Adipose tissue (tissue), 3 donors: Measurements from ENCODE around the gene MAPK8IP3. TPM values are rescaled to one million over a fixed set of nuclear protein-coding genes. Genes with fewer than 3 reads are reported as not detected.

ENCODE experiments used
- H3K27ac ChIP-seq: one replicate; pipeline ENCODE4 v1.5.1; 2013; ENCODE audit warnings: low read depth, low read length
- WGBS, 3 donors: extraction: QIAGEN DNeasy Blood & Tissue Kit; methylation state at CpG; one replicate each; pipeline ENCODE4 v1.1.7; 2013; 5-methylcytosine and 5-hydroxymethylcytosine counted together
- polyA plus RNA-seq, 3 donors: library from polyadenylated mRNA; stranded (reverse); fragments of 200-250 nt; gene quantifications; one replicate each; pipeline ENCODE4 v1.2.3, GENCODE V29; 2013
- donor health status: healthy with polysubstance abuse.
- donor health status: Bipolar disorder and iron deficiency.
- donor health status: healthy.

Gene MAPK8IP3
- polyA plus RNA-seq, 3 donors = 34.6 to 60.5 (median 43.7) TPM

- 86 to 93% (median 91%) methylated on average over 18 of the region's 18 CpGs for WGBS, 3 donors
- no peak overlapping the region for H3K27ac ChIP-seq
Observed at GRCh38 chr16:1766701-1767100, 60.7 kb downstream of the MAPK8IP3 start.

- H3K27ac ChIP-seq = no peak overlapping the region
- WGBS, 3 donors = 91 to 94% (median 93%) methylated on average over 40 to 42 of the region's 42 CpGs
Observed at GRCh38 chr16:1767116-1767994, 61.4 kb downstream of the MAPK8IP3 start.

- H3K27ac ChIP-seq = no peak overlapping the region
- WGBS, 3 donors = 87 to 90% (median 89%) methylated on average over 36 to 41 of the region's 41 CpGs
Observed at GRCh38 chr16:1768061-1768766, 62.2 kb downstream of the MAPK8IP3 start.

- H3K27ac ChIP-seq = no peak overlapping the region
- WGBS, 3 donors = 77 to 87% (median 83%) methylated on average over 23 to 25 of the region's 26 CpGs
Observed at GRCh38 chr16:1768767-1769401, 62.9 kb downstream of the MAPK8IP3 start.

- H3K27ac ChIP-seq = no peak overlapping the region
- WGBS, 3 donors = 80 to 85% (median 82%) methylated on average over 25 to 27 of the region's 27 CpGs
Observed at GRCh38 chr16:1769402-1770300, 63.7 kb downstream of the MAPK8IP3 start.

- no peak overlapping the region for H3K27ac ChIP-seq
- WGBS, 3 donors = 5 to 11% (median 9%) methylated on average over 79 to 81 of the region's 81 CpGs
Observed at GRCh38 chr16:1770328-1771187, 64.6 kb downstream of the MAPK8IP3 start.

GRCh38 chr16:1771188-1771863, 65.3 kb downstream of the MAPK8IP3 start, which contains the start of gene NME3:
TSS of gene NME3 (minus strand) at chr16:1771543. CDS start at chr16:1771534, 9 bp downstream.
- WGBS, 3 donors = 1% methylated on average over 43 to 79 of the region's 79 CpGs

GRCh38 chr16:1771864-1772361, 65.9 kb downstream of the MAPK8IP3 start:
- no peak overlapping the region for H3K27ac ChIP-seq
- WGBS, 3 donors = 12 to 18% (median 17%) methylated on average over 22 of the region's 22 CpGs

More at GRCh38 chr16:1771188-1771863, 65.3 kb downstream of the MAPK8IP3 start, which contains the start of gene NME3:
- H3K27ac ChIP-seq = no peak within 1 kb of the TSS

- H3K27ac ChIP-seq = no peak within 1 kb of the TSS
- 0 to 1% (median 1%) methylated on average over 40 to 53 of the region's 53 CpGs for WGBS, 3 donors
Observed at GRCh38 chr16:1772362-1772907, 66.4 kb downstream of the MAPK8IP3 start, which contains the start of gene EME2. TSS of gene EME2 (plus strand) at chr16:1772810. CDS start at chr16:1773228, 418 bp downstream.

GRCh38 chr16:1772908-1773702, 67.1 kb downstream of the MAPK8IP3 start, which contains the start of gene MRPS34:
TSS of gene MRPS34 (minus strand) at chr16:1773134. CDS start at chr16:1773119, 15 bp downstream.
- H3K27ac ChIP-seq = no peak within 1 kb of the TSS
- 0% methylated on average over 91 to 108 of the region's 108 CpGs for WGBS, 3 donors

GRCh38 chr16:1773703-1774447, 67.9 kb downstream of the MAPK8IP3 start:
- H3K27ac ChIP-seq = no peak overlapping the region
- WGBS, 3 donors = 11 to 15% (median 13%) methylated on average over 45 of the region's 45 CpGs

- 72 to 91% (median 89%) methylated on average over 7 of the region's 7 CpGs for WGBS, 3 donors
- H3K27ac ChIP-seq = no peak overlapping the region
Observed at GRCh38 chr16:1774448-1774780, 68.4 kb downstream of the MAPK8IP3 start.

- 88 to 93% (median 90%) methylated on average over 29 to 30 of the region's 30 CpGs for WGBS, 3 donors
- H3K27ac ChIP-seq = no peak overlapping the region
Observed at GRCh38 chr16:1775006-1775845, 69.2 kb downstream of the MAPK8IP3 start.
